ENCODE results near the gene ZIC4.
A peak's percentile ranks its signal among the peaks of the same experiment; 100 is the strongest.

Gene ZIC4

DNA sequence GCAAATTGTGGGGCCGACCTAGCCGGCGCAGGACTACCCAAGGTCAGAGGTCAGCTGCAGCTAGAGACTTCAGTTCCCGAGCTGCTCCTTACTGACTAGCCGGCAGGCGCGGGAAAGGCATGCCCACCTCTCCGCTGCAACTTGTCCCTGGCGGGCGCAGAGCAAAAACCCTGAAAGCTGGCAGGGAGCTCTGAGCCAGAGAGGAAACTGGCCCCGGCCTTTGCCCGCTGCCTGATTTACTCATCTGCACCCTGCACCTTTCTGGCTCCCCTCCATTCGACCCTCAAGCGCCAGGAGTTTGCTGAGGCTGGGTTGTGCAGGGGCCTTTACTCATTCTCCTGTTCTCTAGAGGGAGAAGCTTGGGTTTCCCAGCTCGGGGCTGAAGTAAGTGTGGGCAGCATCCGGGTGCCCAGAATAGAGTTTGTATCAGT lies 1.5 kb downstream of the ZIC4 start:
- DNase-seq: no peak

GRCh38 chr3:147404000-147404799 lies 2.1 kb downstream of the ZIC4 start:
- DNase-seq: no peak

DNA sequence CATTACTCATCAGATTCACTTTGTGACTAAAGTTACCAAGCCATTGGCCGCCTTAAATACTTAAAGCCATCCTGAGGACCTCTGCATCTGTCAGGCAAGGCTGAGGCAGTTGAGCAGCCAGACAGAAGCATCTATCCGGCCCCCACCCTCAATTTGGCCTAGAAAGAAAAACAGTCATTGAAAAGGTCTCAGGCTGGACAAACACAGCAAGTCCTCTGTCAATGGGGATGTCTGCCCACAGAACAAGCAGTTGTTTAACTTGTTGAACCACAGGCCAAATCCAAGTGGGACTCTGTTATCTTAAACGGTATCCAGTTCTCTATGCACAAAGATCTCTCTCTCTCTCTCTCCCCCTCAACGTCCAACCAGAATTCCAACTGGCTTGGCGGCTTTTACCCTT lies 2.8 kb downstream of the ZIC4 start:
- no peak for DNase-seq

DNA sequence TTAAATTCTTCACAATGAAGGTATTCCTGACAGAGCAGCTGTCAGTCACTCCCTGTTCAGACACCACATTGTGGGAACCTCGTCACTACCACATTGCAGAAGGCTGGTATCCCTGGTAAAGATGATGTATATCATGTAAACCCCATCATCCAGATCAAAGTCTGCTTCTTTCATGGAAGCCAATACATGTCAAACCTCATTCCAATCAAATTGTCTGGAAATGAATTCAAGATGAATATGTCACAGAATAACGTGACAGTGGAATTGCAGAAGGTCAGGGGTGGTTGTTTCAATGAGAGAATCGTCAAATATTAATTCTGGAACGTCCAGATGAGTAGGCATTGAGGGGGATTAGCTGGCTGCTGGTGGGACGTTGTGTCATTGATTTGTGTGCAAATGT lies 4.2 kb downstream of the ZIC4 start:
- DNase-seq: no peak

DNA sequence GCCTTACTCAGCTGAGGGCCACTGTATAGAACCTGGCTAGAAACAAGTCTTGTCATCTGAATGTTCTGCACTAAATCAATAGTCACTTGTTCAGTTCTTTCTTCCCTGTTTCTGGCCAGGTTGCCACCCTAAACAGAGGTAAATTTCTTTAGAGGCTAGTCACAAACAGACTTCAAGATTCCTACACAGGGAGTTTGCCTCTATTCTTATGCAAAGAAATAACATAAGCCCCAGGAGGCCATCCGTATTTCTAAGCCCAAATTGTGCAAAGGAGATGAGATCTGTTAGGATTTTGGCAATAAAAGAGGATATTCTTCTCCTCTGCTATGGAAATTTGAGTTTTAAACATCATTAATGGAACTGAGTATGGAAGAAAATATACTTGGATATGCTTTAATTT lies 4.9 kb downstream of the ZIC4 start:
- no peak for DNase-seq

DNA sequence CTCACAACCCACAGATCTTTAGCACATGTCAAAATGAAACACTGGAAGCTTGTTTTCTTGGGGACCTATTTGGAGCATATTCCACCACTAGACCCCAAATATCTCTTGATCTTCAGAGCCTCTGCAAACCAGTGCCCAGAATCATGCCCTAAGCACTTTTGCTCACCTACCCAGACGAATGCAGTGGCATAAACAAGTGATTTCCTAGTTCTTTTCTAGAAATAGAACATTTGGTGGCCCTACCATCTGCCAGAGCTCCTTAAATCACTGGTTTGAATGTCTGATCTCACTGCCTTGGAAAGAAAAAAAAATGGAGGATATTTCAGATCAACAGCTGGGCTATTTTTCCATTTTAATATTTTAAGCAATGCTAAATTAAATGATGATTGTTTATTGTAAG lies 5.3 kb downstream of the ZIC4 start:
- DNase-seq: no peak

DNA sequence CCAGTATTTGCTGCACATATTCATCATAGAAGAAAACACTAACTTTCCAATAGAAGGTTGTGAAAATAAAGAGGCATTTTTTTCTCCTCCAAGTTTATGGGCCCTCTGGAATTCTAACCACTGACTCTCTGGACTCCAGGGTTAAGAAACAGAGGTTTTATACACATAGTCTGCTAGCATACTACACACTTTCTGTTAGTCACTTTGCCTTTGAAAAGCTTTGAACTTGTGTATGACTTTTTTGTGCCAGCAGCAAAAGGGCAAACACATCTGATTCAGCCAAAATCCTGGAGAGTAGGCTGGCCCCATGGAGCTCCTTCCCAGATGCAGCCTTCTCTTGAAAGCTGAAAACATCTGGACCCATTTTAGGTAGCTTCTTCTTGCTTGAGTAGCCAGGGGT lies 6.2 kb downstream of the ZIC4 start:
- peak; percentile 37 for DNase-seq

DNA sequence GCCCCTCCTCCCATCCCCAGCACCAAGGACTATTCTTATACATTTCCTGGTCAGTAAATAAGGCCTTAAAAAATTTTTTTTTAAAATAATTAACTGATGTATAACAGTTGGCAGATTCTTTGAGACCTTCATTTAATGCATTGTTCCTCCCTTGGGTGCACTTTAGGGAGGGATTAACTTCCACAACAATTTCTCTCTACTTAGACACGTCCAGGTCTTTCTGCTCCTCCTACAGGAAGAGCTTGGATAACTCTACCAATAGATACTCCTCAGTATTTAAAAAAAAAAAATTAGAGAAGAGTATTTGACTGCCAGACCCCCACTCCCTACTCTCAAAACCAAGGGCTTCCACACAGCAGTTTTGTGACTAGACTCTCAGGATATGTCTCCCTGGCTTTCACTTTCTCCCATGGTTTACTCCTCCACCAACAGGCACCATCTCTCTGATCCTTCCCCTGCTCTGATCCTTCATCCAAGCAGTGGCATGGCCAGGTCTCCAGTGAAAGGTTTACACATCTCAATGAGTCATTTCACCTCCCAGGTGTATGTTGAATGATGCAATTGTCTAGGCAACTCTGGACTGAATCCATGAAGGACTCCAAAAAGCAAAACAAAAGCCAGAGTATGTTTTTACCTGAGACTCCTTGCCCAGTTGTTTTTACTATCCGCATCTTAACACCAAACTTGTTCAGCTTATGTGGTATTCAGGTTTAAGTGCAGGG lies 7.4 kb downstream of the ZIC4 start:
- DNase-seq: no peak

DNA sequence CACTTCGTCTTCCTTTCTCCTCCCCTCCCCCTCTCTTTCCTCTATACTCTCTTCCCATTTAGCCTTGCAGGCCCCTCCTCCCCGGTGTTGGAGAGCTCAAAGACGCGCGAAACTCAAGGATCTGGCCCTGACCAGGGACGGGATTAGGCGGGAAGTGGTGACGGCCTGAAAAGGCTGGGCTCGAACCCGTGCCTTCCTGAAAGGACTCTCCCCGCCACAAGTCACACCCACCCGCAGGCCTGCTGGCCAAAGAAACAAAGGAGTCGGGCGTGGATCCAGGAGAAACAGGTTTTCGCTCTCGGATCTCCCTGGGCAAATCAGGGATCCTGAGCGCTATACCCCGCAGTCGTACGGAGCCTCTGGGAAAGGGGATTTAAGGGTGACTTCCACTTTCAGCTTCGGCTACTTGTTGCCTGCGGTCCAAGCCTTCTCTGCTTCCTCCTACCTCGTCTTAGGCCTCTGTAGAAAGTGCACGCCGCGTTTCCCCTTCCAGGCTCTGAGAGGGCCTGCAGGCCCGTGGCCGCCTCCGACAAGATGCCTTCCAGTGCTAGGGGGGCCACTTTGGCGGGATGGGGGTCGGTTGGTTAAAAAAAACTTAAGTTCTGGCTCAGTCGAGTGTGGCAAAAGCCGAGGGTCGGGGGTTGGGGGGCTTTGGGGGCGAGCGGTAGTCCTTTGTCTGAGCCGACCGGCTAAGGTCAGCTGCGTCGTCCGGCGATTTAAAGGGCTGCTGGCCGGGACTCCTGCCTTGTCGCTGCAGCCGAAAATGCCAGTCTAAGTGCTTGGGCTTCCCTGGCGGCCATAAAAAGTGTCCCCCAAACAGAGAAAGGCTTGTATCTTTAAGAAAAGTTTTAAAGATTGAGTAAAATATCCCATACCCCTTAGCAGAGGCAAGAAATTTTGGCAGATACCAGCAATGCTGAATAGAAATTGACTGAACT lies 8.2 kb downstream of the ZIC4 start:
- DNase-seq: peak; percentile 36

DNA sequence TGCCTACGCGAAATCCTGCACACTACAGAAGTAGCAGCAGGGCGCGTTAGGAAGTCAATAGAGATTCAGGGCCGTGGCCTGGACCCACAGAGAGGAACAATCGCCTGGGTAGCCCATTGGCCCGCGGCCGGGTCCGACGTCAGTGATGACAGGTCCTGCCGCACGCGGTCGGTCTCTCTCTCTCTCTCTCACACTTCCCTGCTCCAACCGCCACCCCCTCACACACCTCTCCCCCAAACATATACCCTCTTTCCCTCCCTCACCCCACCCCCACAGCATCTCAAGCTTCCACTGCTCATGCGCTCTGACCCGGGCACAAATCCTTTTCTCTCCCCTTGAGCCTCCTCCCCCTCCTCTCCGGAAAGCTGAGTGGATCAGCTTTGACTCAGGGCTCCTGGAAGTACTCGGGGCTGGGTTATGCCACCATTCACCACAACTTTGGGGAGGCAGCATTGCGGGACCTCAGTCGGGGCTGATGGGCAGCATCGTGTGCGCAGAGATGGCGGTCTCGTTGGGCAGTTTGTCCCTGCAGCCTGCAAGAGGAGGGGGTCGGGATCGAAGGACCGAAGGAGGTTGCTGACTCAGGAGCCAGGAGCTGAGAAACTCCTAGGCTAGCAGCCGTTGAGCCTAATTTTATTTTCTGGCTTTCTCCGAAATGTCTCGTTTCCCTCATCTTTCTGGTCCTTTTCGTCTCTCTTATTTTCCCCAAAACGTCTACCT lies 9.0 kb downstream of the ZIC4 start:
- peak; percentile 92 for DNase-seq

DNA sequence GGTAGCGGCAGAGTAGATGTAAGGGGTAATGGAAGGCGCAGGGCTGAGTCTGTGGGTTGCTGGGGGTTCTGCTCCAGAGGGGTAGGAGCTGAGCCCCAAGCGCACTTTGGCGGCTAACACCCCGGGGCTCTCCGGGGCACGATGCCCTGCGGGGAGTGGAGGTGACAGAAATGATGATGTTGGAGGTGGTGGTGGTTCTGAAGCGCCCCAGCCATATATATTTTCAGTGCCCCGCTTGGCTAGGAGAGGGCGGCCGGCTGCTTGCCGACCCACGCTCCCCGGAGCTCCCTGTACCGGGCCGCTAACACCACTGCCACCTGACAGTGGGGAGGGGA lies 9.7 kb downstream of the ZIC4 start:
- no peak for DNase-seq

GRCh38 chr3:147395899-147396711 lies 10.2 kb downstream of the ZIC4 start:
- peak; percentile 55 for DNase-seq

GRCh38 chr3:147394884-147395225 lies 11.5 kb downstream of the ZIC4 start:
- no peak for DNase-seq

DNA sequence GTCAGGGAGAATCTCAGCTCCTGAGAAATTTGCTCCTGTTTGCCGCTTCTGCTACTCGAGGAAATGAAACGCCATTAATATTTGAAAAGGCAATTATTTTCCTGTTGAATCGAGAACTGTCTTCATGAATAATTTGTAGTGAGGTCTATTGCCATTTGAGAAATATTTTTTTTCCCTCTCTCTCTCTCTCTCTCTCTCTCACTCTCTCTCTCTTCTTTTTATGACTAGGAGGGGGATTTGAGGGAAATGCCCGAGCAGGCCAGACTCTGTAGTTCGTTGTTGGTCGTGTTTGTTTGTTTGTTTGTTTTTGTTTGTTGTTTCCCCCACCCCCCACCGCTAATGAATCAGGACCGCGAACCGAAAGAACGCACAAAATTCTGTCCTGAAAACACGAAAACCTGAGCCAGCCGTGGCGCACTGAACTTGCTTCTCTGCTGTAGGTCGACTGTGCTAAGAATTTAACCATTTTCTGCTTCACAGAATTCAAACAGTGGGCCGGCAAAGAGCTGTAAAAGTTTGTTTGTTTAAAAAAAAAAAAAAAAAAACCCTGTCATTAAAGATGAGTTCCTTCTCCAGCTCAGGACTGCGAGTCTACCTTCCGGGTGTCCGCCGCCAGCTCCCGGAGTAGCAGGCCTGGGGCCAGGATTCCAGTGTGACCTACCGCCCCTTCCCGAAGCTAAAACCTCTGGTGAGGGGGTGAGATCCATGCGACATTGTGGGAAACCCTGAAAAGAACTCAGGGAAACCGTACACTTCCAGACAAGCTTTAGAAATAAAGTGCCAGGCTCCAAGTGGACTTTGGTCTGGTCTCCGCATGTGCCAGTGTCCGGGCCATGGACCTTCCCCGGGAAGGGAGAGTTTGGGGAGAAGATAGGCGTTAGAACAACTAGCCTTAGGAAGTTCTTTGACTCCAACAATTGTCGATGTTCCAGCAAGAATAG lies 12.1 kb downstream of the ZIC4 start:
- peak; percentile 35 for DNase-seq

- DNase-seq: peak; percentile 79
Observed at GRCh38 chr3:147393261-147393942, 12.9 kb downstream of the ZIC4 start.

- DNase-seq: no peak
Observed at GRCh38 chr3:147392625-147392946, 13.8 kb downstream of the ZIC4 start.

- DNase-seq: peak; percentile 87
Observed at GRCh38 chr3:147391781-147392624, 14.3 kb downstream of the ZIC4 start.

DNA sequence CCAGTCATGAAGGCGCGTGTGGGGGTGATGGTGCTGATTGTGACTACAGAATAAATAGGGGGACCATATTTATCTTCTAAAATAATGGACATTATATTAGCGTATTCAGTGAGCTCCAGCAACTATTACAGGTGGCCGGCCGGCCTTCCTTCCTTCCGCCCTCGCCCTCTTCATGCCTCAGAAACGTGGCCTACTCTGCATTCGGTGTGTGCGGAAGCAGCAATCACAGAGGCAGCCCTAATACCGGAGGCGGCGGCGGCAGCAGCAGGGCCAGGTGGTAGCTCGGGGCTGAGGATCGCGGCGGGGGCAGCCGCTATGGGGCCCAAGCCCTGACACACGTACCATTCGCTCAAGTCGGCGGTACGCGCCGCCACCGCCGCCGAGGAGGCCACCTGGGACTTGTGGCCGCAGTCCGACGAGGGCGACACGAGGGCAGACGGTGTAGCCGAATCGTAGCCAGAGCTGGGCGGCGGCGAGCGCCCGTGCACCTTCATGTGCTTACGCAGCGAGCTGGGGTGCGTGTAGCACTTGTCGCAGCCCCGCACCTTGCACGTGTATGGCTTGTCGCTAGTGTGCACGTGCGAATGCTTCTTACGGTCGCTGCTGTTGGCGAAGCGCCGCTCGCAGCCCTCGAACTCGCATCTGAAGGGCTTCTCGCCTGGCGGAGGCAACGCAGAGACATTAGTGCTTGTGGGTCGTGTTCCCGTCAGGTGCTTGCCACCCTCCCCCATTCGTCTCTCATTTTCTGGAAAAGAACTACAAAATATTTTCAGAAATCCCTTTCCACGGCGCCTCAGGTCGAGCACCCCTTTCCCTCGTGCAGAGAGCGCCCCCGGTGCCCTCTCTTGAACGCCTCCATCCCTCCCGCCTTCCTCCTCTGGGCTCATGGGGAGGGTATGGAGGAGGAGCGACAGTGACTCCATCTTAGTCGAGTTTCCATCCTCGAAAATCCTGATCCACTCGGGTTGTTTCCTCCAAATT lies 15.5 kb downstream of the ZIC4 start:
- no peak for DNase-seq

Measured in fibroblast of upper back skin (primary cell).